ENCODE data around the gene STK39.

GRCh38 chr2:168064011-168064998, 183.1 kb downstream of the STK39 start:
- TF ChIP-seq EZH2phosphoT487 (IDR thresholded peaks at IDR 0.05; ENCODE audit: insufficient read depth, low read depth) (no peak), EZH2 (IDR thresholded peaks at IDR 0.05; ENCODE audit: insufficient read depth, poor library complexity, severe bottlenecking) (no peak)

Data from GM23248 (cell line).